HepG2 (cell line): ENCODE measurements around the gene C2CD2. TPM values are rescaled to one million over a fixed set of nuclear protein-coding genes. Genes with fewer than 3 reads are reported as not detected.

Source experiments
- ATF3 ChIP-seq: sonication (generic); formaldehyde crosslinking; IDR thresholded peaks from 2 replicates; pipeline ENCODE4 v1.4.0; 2020; ENCODE audit warnings: missing genetic modification reagents
- BCL6 ChIP-seq: IDR thresholded peaks from 2 replicates; pipeline ENCODE4 v1.6.1; 2016; ENCODE audit warnings: missing genetic modification reagents, missing compliant biosample characterization
- CENPX ChIP-seq: sonication (generic); formaldehyde crosslinking; IDR thresholded peaks from 2 replicates; pipeline ENCODE4 v1.9.0; 2021; ENCODE audit warnings: mild to moderate bottlenecking, missing genetic modification reagents, moderate library complexity
- FOSL1 ChIP-seq: sonication (generic); formaldehyde crosslinking; IDR thresholded peaks from 2 replicates; pipeline ENCODE4 v1.9.0; 2021; ENCODE audit warnings: missing genetic modification reagents, borderline replicate concordance
- HNRNPK ChIP-seq: fragments of 200-400 bp; formaldehyde crosslinking; IDR thresholded peaks from 2 replicates; pipeline ENCODE4 v1.6.1; 2018; ENCODE audit warnings: low read length, low read depth, moderate library complexity, mild to moderate bottlenecking; ENCODE audit not compliant: poor library complexity, severe bottlenecking
- HOXA5 ChIP-seq: sonication (generic); formaldehyde crosslinking; IDR thresholded peaks from 2 replicates; pipeline ENCODE4 v1.4.0; 2020; ENCODE audit warnings: missing genetic modification reagents
- IRF9 ChIP-seq: sonication (generic); formaldehyde crosslinking; IDR thresholded peaks from 2 replicates; pipeline ENCODE4 v1.8.0; 2022; ENCODE audit warnings: missing genetic modification reagents, mild to moderate bottlenecking, borderline replicate concordance
- MAX ChIP-seq: IDR thresholded peaks from 2 replicates; pipeline ENCODE4 v1.6.1; 2012; ENCODE audit warnings: inconsistent platforms
- MYPOP ChIP-seq: sonication (generic); formaldehyde crosslinking; IDR thresholded peaks from 2 replicates; pipeline ENCODE4 v1.8.1; 2023; ENCODE audit warnings: mild to moderate bottlenecking, moderate library complexity, missing genetic modification reagents
- ONECUT2 ChIP-seq: sonication (generic); formaldehyde crosslinking; IDR thresholded peaks from 2 replicates; pipeline ENCODE4 v1.4.0; 2020; ENCODE audit warnings: missing genetic modification reagents
- PTBP1 ChIP-seq: fragments of 200-400 bp; formaldehyde crosslinking; IDR thresholded peaks from 2 replicates; pipeline ENCODE4 v1.6.1; 2018; ENCODE audit warnings: low read length, low read depth; ENCODE audit not compliant: poor library complexity, severe bottlenecking
- REPIN1 ChIP-seq: sonication (generic); formaldehyde crosslinking; IDR thresholded peaks from 2 replicates; pipeline ENCODE4 v1.8.0; 2022; ENCODE audit warnings: missing genetic modification reagents, low read depth, mild to moderate bottlenecking, borderline replicate concordance
- RFX3 ChIP-seq: IDR thresholded peaks from 2 replicates; pipeline ENCODE4 v1.6.1; 2016; ENCODE audit warnings: missing biosample characterization, missing genetic modification reagents
- RFXAP ChIP-seq: sonication (generic); formaldehyde crosslinking; IDR thresholded peaks from 2 replicates; pipeline ENCODE4 v1.4.0; 2020; ENCODE audit warnings: missing genetic modification reagents, borderline replicate concordance
- STAT5B ChIP-seq: sonication (generic); formaldehyde crosslinking; IDR thresholded peaks from 2 replicates; pipeline ENCODE4 v1.4.0; 2020; ENCODE audit warnings: missing genetic modification reagents
- YEATS4 ChIP-seq: sonication (generic); formaldehyde crosslinking; IDR thresholded peaks from 2 replicates; pipeline ENCODE4 v1.4.0; 2020; ENCODE audit warnings: missing genetic modification reagents, borderline replicate concordance
- ZFP37 ChIP-seq: sonication (generic); formaldehyde crosslinking; IDR thresholded peaks from 2 replicates; pipeline ENCODE4 v1.4.0; 2020; ENCODE audit warnings: missing genetic modification reagents, borderline replicate concordance
- ZNF230 ChIP-seq: sonication (generic); formaldehyde crosslinking; IDR thresholded peaks from 2 replicates; pipeline ENCODE4 v1.4.0; 2020; ENCODE audit warnings: mild to moderate bottlenecking, missing genetic modification reagents
- ZNF251 ChIP-seq: sonication (generic); formaldehyde crosslinking; IDR thresholded peaks from 2 replicates; pipeline ENCODE4 v1.9.0; 2021; ENCODE audit warnings: mild to moderate bottlenecking, missing genetic modification reagents
- ZNF263 ChIP-seq: sonication (generic); formaldehyde crosslinking; IDR thresholded peaks from 2 replicates; pipeline ENCODE4 v1.4.0; 2020; ENCODE audit warnings: missing genetic modification reagents
- ZNF670 ChIP-seq: sonication (generic); formaldehyde crosslinking; IDR thresholded peaks from 2 replicates; pipeline ENCODE4 v1.8.0; 2022; ENCODE audit warnings: mild to moderate bottlenecking, missing genetic modification reagents, borderline replicate concordance
- ZNF746 ChIP-seq: sonication (generic); formaldehyde crosslinking; IDR thresholded peaks from 2 replicates; pipeline ENCODE4 v1.8.0; 2022; ENCODE audit warnings: mild to moderate bottlenecking, missing genetic modification reagents
- ZNF747 ChIP-seq: sonication (generic); formaldehyde crosslinking; IDR thresholded peaks from 2 replicates; pipeline ENCODE4 v1.8.1; 2023; ENCODE audit warnings: missing genetic modification reagents, mild to moderate bottlenecking, borderline replicate concordance
- ZNF775 ChIP-seq: sonication (generic); formaldehyde crosslinking; IDR thresholded peaks from 2 replicates; pipeline ENCODE4 v1.4.0; 2020; ENCODE audit warnings: missing genetic modification reagents, mild to moderate bottlenecking, moderate library complexity, borderline replicate concordance
- ZNF776 ChIP-seq: sonication (generic); formaldehyde crosslinking; IDR thresholded peaks from 2 replicates; pipeline ENCODE4 v1.4.0; 2020; ENCODE audit warnings: mild to moderate bottlenecking, missing genetic modification reagents
- ZNF777 ChIP-seq: sonication (generic); formaldehyde crosslinking; IDR thresholded peaks from 2 replicates; pipeline ENCODE4 v1.4.0; 2020; ENCODE audit warnings: missing genetic modification reagents
- polyA plus RNA-seq, 8 experiments: library from polyadenylated mRNA; depleted of rRNA in 3 of 8; stranded (reverse) in 7 of 8; unstranded in 1 of 8; fragments of >200 nt; fragmentation: Illumina TruSeq in 4 of 8; extraction: Trizol in 4 of 8; gene quantifications; 2 replicates each; pipeline versions ENCODE4 v1.2.1 to v1.2.3, GENCODE V29; 2011 to 2016; ENCODE audit warnings: low read depth in 4 of 8, missing spikeins in 1 of 8, mixed read lengths in 1 of 8; ENCODE audit not compliant: insufficient read depth in 1 of 8
- total RNA-seq, 5 experiments: library from RNA; depleted of rRNA; stranded (reverse); fragments of >200 nt; fragmentation: Illumina TruSeq; extraction: Trizol; gene quantifications; 2 replicates each; pipeline ENCODE4 v1.2.3, GENCODE V29; 2016; ENCODE audit warnings: low read depth in 1 of 5
- TF ChIP-seq, protein P1 (sequence below): sonication (generic); formaldehyde crosslinking; IDR thresholded peaks from 2 replicates; pipeline ENCODE4 v1.8.0; 2022; ENCODE audit warnings: mild to moderate bottlenecking, missing genetic modification reagents, moderate library complexity

C2CD2 gene
- total and polyA plus RNA-seq, 2 of the 13 experiments (the other 11 are each of a cell fraction or from before 2014, with no cell fraction given) = 12.5 to 19.7 TPM

DNA sequence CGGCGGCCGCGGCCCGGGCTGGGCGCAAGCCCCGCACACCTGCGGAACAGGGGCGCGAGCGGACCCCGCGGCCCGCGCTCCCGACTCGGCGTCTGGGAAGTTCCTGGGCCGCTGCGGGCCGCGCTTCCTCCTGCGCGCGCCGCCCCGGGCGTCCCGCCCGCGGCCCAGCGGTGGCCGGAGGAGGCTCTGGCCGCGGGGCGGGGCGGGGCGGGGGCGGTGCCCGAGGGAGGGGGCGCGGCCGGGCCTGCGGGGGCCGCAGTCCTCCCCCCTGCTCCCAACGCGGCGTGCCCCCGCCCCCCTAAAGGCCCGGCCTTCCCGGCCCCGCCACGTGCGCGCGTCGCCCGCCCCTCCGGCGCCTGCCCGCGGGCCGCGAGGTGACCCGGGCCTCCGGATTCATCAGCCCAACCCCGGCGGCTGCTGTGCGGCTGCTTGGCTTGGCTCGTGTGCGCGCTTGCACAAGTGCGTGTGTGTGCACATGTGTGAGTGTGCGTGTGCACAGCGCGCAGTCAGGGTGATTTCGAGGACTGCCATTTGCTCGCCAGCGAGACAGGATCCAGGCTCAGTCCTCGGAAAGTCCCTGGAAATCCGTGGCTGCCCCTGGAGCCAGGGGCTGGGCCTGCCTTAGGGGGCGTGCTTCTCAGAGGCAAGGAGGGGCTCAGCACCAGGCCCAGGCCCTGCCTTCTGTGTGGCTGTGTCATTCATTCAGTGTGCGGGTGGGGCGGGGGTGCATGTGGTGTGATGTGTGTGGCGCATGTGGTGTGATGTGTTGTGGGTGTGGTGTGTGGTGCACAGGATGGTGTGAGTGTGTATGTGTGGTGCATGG lies at the start of gene C2CD2 (continued):
- TF ChIP-seq MYPOP (no peak), ZNF230 (CRISPR knock-in tag) (peak; percentile 71; the same call in 1 of the 2 replicates), HOXA5 (CRISPR knock-in tag) (0 out of 2 replicates have a peak, but pooled peaks have one; percentile 13), HNRNPK (no peak), ONECUT2 (CRISPR knock-in tag) (no peak), ZNF670 (CRISPR knock-in tag) (no peak), CENPX (CRISPR knock-in tag) (no peak), YEATS4 (CRISPR knock-in tag) (peak; percentile 42; the same call in 1 of the 2 replicates), RFXAP (CRISPR knock-in tag) (no peak), ZNF263 (peak; percentile 52; the same call in 1 of the 2 replicates), STAT5B (no peak), ZFP37 (CRISPR knock-in tag) (no peak), RFX3 (CRISPR knock-in tag) (no peak), PTBP1 (peak; percentile 83), FOSL1 (CRISPR knock-in tag) (no peak), ZNF746 (peak; percentile 22; the same call in 1 of the 2 replicates), ZNF775 (CRISPR knock-in tag) (no peak), ZNF747 (CRISPR knock-in tag) (0 out of 2 replicates have a peak, but pooled peaks have one; percentile 43), MAX (peak; percentile 98), ATF3 (no peak), ZNF251 (CRISPR knock-in tag) (no peak), ZNF777 (no peak; the same call in 1 of the 2 replicates), IRF9 (CRISPR knock-in tag) (peak; percentile 47; the same call in 1 of the 2 replicates), BCL6 (CRISPR knock-in tag) (peak; percentile 57; the same call in 1 of the 2 replicates), REPIN1 (CRISPR knock-in tag) (peak; percentile 73), ZNF776 (no peak)
- TF ChIP-seq, protein P1, sequence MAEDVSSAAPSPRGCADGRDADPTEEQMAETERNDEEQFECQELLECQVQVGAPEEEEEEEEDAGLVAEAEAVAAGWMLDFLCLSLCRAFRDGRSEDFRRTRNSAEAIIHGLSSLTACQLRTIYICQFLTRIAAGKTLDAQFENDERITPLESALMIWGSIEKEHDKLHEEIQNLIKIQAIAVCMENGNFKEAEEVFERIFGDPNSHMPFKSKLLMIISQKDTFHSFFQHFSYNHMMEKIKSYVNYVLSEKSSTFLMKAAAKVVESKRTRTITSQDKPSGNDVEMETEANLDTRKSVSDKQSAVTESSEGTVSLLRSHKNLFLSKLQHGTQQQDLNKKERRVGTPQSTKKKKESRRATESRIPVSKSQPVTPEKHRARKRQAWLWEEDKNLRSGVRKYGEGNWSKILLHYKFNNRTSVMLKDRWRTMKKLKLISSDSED (CRISPR knock-in tag) = 0 out of 2 replicates have a peak, but pooled peaks have one; percentile 20
